CD14-positive monocyte (primary cell): ENCODE data around the gene AKR1B1. TPM values are rescaled to one million over a fixed set of nuclear protein-coding genes. Genes with fewer than 3 reads are reported as not detected.

Source experiments
- DNase-seq, 3 donors: peaks; one replicate each; pipeline ENCODE4 v3.0.0-alpha.2; 2011 to 2022
- H2AFZ ChIP-seq: 2 replicates; pipeline ENCODE4 v1.6.0; 2012; ENCODE audit warnings: mild to moderate bottlenecking, low read depth, low read length, inconsistent platforms; ENCODE audit not compliant: insufficient read depth, poor library complexity, severe bottlenecking
- H3K27ac ChIP-seq, 2 donors: 1 replicate in 1 of 2; 2 replicates in 1 of 2; pipeline ENCODE4 v1.5.1; 2012 to 2013; ENCODE audit warnings: low read length in 2 of 2, control low read depth in 1 of 2, inconsistent platforms in 1 of 2, low read depth in 1 of 2, mild to moderate bottlenecking in 1 of 2
- H3K27me3 ChIP-seq, 2 donors: one replicate each; pipeline versions ENCODE4 v1.6.0 to v1.6.1; 2011 to 2013; ENCODE audit warnings: low read length in 2 of 2; ENCODE audit not compliant: control insufficient read depth in 2 of 2, insufficient read depth in 2 of 2
- H3K36me3 ChIP-seq, 2 donors: replicated peaks in 1 of 2; 1 replicate in 1 of 2; 2 replicates in 1 of 2; pipeline versions ENCODE4 v1.5.1 to v1.6.1; 2012 to 2013; ENCODE audit warnings: low read length in 2 of 2, control low read depth in 1 of 2, inconsistent platforms in 1 of 2, mild to moderate bottlenecking in 1 of 2; ENCODE audit not compliant: insufficient read depth in 2 of 2, control insufficient read depth in 1 of 2
- H3K4me1 ChIP-seq, 2 donors: 1 replicate in 1 of 2; 2 replicates in 1 of 2; pipeline versions ENCODE4 v1.5.1 to v1.6.1; 2012 to 2013; ENCODE audit warnings: low read length in 2 of 2, control low read depth in 1 of 2, inconsistent platforms in 1 of 2, mild to moderate bottlenecking in 1 of 2, moderate library complexity in 1 of 2; ENCODE audit not compliant: insufficient read depth in 2 of 2, control insufficient read depth in 1 of 2
- H3K4me2 ChIP-seq: replicated peaks from 2 replicates; pipeline ENCODE3; 2012; ENCODE audit warnings: low read length, moderate library complexity, mild to moderate bottlenecking; ENCODE audit not compliant: poor library complexity, severe bottlenecking; ENCODE audit errors: extremely low read depth
- H3K4me3 ChIP-seq, 3 experiments: fragments of 200-600 bp in 1 of 3; sonication (generic) in 1 of 3; replicated peaks in 1 of 3; 1 replicate in 2 of 3; 2 replicates in 1 of 3; pipeline ENCODE4 v1.5.1; 2011 to 2013; ENCODE audit warnings: low read length in 3 of 3, mild to moderate bottlenecking in 3 of 3, control low read depth in 2 of 3, low read depth in 2 of 3, inconsistent platforms in 1 of 3, moderate library complexity in 1 of 3
- H3K79me2 ChIP-seq: 2 replicates; pipeline ENCODE4 v1.6.0; 2012; ENCODE audit warnings: mild to moderate bottlenecking, control low read depth, inconsistent platforms, low read length, moderate library complexity; ENCODE audit not compliant: insufficient read depth
- H3K9ac ChIP-seq: 2 replicates; pipeline ENCODE4 v1.6.0; 2017; ENCODE audit warnings: low read length, mild to moderate bottlenecking; ENCODE audit not compliant: insufficient read depth, poor library complexity, severe bottlenecking
- H3K9me3 ChIP-seq, 2 donors: replicated peaks in 1 of 2; 1 replicate in 1 of 2; 2 replicates in 1 of 2; pipeline versions ENCODE4 v1.5.1 to v1.6.1; 2012 to 2013; ENCODE audit warnings: low read length in 2 of 2, control low read depth in 1 of 2; ENCODE audit not compliant: control insufficient read depth in 1 of 2, insufficient read depth in 1 of 2
- H4K20me1 ChIP-seq: 2 replicates; pipeline ENCODE4 v1.6.0; 2012; ENCODE audit warnings: mild to moderate bottlenecking, low read length, control low read depth, moderate library complexity; ENCODE audit not compliant: insufficient read depth
- H3K27ac Mint-ChIP-seq, 7 donors: one replicate each; pipeline ENCODE4 v1.8.0; 2020; ENCODE audit warnings: mild to moderate bottlenecking in 7 of 7, mixed read lengths in 7 of 7, moderate library complexity in 6 of 7, inconsistent platforms in 2 of 7
- H3K27me3 Mint-ChIP-seq, 3 donors: one replicate each; pipeline ENCODE4 v1.8.0; 2021 to 2022; ENCODE audit warnings: low read depth in 3 of 3, mild to moderate bottlenecking in 3 of 3, mixed read lengths in 3 of 3, moderate library complexity in 3 of 3, inconsistent platforms in 1 of 3
- H3K36me3 Mint-ChIP-seq, 2 donors: one replicate each; pipeline ENCODE4 v1.8.0; 2020; ENCODE audit warnings: mixed read lengths in 2 of 2, inconsistent platforms in 1 of 2, mild to moderate bottlenecking in 1 of 2
- H3K4me1 Mint-ChIP-seq: one replicate; pipeline ENCODE4 v1.8.0; 2020; ENCODE audit warnings: mild to moderate bottlenecking, mixed read lengths
- H3K4me3 Mint-ChIP-seq, 2 donors: one replicate each; pipeline ENCODE4 v1.8.0; 2020; ENCODE audit warnings: mild to moderate bottlenecking in 2 of 2, mixed read lengths in 2 of 2, moderate library complexity in 1 of 2
- H3K9me3 Mint-ChIP-seq, 7 donors: one replicate each; pipeline ENCODE4 v1.8.0; 2020 to 2022; ENCODE audit warnings: mixed read lengths in 7 of 7, mild to moderate bottlenecking in 6 of 7, moderate library complexity in 6 of 7, inconsistent platforms in 2 of 7
- CTCF ChIP-seq: fragments of 200-600 bp; IDR thresholded peaks from one replicate; pipeline ENCODE4 v1.8.0; 2022; ENCODE audit warnings: antibody characterized with exemption, mild to moderate bottlenecking
- WGBS: methylation state at CpG from one replicate; pipeline ENCODE4 v1.1.5; 2013; ENCODE audit warnings: missing lambda C conversion rate; ENCODE audit not compliant: insufficient coverage; 5-methylcytosine and 5-hydroxymethylcytosine counted together
- intact Hi-C, 2 donors: fragments of 100-400 bp; cut with micrococcal nuclease; formaldehyde crosslinking; loops; one replicate each; pipeline versions ENCODE4 v1.15.0 to v1.15.1; 2023
- polyA plus RNA-seq, 3 donors: library from polyadenylated mRNA; depleted of rRNA in 1 of 3; unstranded in 2 of 3; stranded (reverse) in 1 of 3; fragments of 300-500 nt in 2 of 3; fragments of >200 nt in 1 of 3; fragmentation: Illumina TruSeq in 2 of 3; gene quantifications; 1 replicate in 2 of 3; 2 replicates in 1 of 3; pipeline ENCODE4 v1.2.3, GENCODE V29; 2012 to 2021

AKR1B1 gene
- polyA plus RNA-seq, 3 donors: 50.1 to 66.4 (median 62.6) TPM

DNA sequence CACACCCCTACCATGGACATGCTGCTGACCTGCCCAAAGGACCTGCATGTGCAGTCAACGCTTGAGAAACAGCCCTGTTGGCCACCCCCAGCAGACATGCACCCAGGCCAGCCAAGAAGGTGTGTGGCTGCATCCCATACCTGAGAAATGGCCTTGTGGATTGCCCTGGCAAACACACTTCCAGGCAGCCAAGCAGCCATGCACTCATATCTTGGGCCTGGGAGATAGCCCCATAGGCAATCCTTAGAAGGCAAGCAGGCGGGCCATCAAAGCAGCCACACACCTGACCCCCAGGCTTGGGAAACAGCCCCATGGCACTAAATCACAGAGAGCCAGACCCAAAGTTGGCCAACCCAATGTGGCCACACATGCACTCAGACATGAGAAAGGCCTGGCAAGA, 4.9 kb upstream of the AKR1B1 start:
- H4K20me1 ChIP-seq: no peaks in the 10 kb centered on the region
- peaks cover 20 to 22% of the 10 kb centered on the region in 2 donors for H3K9me3 ChIP-seq
- no peaks in the 10 kb centered on the region for H3K27me3 ChIP-seq
- peaks cover 7 to 9% of the 10 kb centered on the region in 2 donors for H3K4me1 ChIP-seq
- WGBS: 96% methylated on average over 2 of the region's 2 CpGs
- intact Hi-C loops: no loop called here
- no peak overlapping the region for H3K4me3 ChIP-seq
- no peak overlapping the region for H3K9ac ChIP-seq
- no peak overlapping the region for H3K4me2 ChIP-seq
- H3K4me3 Mint-ChIP-seq: no peak overlapping the region
- H3K27ac ChIP-seq: no peak overlapping the region
- no peaks in the 10 kb centered on the region for H3K36me3 Mint-ChIP-seq
- no peak for DNase-seq
- H3K27me3 Mint-ChIP-seq: peaks cover 0 to 5% (median 3%) of the 10 kb centered on the region in 3 donors
- no peak overlapping the region for H2AFZ ChIP-seq
- no peak for TF ChIP-seq CTCF
- no peaks in the 10 kb centered on the region for H3K36me3 ChIP-seq
- H3K79me2 ChIP-seq: no peaks in the 10 kb centered on the region
- H3K4me1 Mint-ChIP-seq: peaks cover 9% of the 10 kb centered on the region
- H3K9me3 Mint-ChIP-seq: peaks cover 15 to 30% (median 23%) of the 10 kb centered on the region in 7 donors
- H3K27ac Mint-ChIP-seq: no peak overlapping the region

DNA sequence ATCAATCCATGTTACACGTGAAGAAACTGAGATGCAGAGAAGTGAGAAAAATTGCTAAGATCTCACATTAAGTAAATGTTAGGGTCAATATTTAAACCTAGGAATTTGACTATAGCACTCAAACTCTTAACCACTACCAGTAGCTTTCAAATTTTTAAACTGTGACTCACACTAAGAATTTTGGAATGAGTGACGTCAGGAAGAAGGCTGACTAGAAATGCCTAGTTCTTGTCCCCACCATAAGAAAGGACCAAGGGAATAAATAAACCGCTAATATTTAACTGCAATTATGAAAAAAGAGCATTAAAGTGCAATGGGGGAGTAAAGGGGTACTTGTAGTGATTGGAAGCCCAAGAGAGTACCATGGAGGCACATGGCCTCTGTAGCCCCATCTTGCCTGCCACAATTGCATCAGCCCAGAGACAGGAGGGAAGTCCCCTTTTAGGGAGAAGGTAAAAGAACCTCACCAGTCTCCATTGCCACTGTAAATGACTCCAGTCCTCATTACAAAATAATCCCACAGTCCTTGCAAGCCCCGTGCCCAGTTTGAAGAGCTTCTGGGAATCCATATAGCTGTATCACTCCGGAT, 3.5 kb upstream of the AKR1B1 start:
- Histone ChIP-seq H3K79me2 (no peaks in the 10 kb centered on the region), H3K4me1 (peaks cover 13 to 22% of the 10 kb centered on the region in 2 donors), H3K4me2 (no peak overlapping the region), H3K9me3 (peaks cover 20 to 22% of the 10 kb centered on the region in 2 donors), H3K9ac (no peak overlapping the region), H3K27me3 (no peaks in the 10 kb centered on the region), H3K4me3 (no peak overlapping the region), H3K27ac (no peak overlapping the region), H2AFZ (no peak overlapping the region), H3K36me3 (no peaks in the 10 kb centered on the region), H4K20me1 (no peaks in the 10 kb centered on the region)
- H3K4me1 Mint-ChIP-seq: peaks cover 19% of the 10 kb centered on the region
- no peak for TF ChIP-seq CTCF
- H3K27ac Mint-ChIP-seq: no peak overlapping the region
- peaks cover 2 to 4% (median 2%) of the 10 kb centered on the region in 3 donors for H3K27me3 Mint-ChIP-seq
- 86% methylated on average over 2 of the region's 5 CpGs for WGBS
- H3K9me3 Mint-ChIP-seq: peaks cover 15 to 26% (median 22%) of the 10 kb centered on the region in 7 donors
- H3K36me3 Mint-ChIP-seq: no peaks in the 10 kb centered on the region
- intact Hi-C loops: no loop called here
- DNase-seq: no peak
- H3K4me3 Mint-ChIP-seq: no peak overlapping the region
